GM18951 (cell line): ENCODE data around the gene MPIG6B.
"Not testable (repeated sequence)": the region's sequence is repeated elsewhere in the genome, so short reads cannot be mapped to it uniquely, and the experiment has no call there.

Source experiments
- POLR2A ChIP-seq: IDR thresholded peaks from 4 replicates; pipeline ENCODE4 v1.6.1; 2011; ENCODE audit warnings: mild to moderate bottlenecking; ENCODE audit not compliant: insufficient read length, insufficient read depth; ENCODE audit errors: extremely low read depth
- in situ Hi-C: fragments of 300-500 bp; cut with MboI; formaldehyde crosslinking; loops from one replicate; pipeline ENCODE4 v1.12.0; 2022; ENCODE audit warnings: low sequenced_read_pairs, mixed read lengths, inconsistent platforms; ENCODE audit not compliant: unreplicated experiment

The MPIG6B gene

DNA sequence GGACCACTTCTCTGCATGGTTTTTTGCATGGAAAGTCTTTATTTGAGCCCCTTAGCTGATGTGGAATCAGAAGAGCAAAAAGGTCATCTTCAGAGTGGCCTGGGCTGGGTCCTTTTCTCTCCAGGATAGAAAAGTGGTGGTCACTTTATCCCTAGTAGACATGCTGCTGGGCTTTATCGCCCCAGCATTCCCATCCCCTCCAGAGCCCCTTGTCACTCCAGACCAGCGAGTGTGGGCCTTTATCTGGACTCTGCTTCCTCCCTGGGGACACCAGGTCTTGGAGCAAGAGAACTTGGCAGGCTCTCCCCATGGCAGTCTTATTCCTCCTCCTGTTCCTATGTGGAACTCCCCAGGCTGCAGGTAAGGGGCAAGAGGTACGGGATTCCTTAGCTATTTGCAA, 16.6 kb upstream of the MPIG6B start, which contains the start of gene LY6G6F:
Gene LY6G6F (plus strand): TSS at position 268 of the 400 bp plus-strand sequence. CDS start 41 bp downstream, at position 309.
- in situ Hi-C loops, result no loop called here
- TF ChIP-seq POLR2A, result no peak

DNA sequence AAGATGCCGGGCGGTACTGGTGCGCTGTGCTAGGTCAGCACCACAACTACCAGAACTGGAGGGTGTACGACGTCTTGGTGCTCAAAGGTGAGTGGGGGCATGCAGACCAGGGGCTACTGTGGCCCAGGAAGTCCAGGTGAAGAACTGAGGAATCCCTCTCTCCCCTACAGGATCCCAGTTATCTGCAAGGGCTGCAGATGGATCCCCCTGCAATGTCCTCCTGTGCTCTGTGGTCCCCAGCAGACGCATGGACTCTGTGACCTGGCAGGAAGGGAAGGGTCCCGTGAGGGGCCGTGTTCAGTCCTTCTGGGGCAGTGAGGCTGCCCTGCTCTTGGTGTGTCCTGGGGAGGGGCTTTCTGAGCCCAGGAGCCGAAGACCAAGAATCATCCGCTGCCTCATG, 15.5 kb upstream of the MPIG6B start:
- in situ Hi-C loops, result no loop called here
- no peak for TF ChIP-seq POLR2A

DNA sequence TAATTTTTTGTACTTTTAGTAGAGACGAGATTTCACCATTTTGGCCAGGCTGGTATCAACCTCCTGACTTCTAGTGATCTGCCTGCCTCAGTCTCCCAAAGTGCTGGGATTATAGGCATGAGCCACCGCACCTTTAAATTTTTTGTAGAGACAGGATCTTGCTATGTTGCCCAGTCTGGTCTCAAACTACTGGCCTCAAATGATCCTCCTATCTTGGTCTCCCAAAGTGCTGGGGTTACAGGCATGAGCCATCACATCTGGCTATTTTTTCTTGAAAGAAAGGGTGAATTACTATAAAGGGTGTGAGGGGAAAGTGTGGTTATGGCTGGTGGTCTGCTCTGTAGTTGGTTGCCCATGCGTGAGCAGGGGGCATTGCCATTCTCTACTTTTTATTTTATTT, 14.9 kb upstream of the MPIG6B start:
- in situ Hi-C loops, result no loop called here

DNA sequence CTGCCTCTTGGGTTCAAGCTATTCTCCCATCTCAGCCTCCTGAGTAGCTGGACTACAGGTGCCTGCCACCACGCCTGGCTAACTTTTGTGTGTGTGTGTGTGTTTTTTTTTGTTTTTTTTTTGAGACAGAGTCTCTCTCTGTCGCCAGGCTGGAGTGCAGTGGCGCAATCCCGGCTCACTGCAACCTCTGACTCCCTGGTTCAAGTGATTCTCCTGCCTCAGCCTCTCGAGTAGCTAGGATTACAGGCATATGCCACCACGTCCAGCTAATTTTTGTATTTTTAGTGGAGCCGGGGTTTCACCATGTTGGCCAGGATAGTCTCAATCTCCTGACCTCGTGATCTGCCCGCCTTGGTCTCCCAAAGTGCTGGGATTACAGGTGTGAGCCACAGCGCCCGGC, 14.0 kb upstream of the MPIG6B start:
- in situ Hi-C loops, result not testable (repeated sequence)

More for the DNA sequence above, 14.9 kb upstream of the MPIG6B start:
- no peak for TF ChIP-seq POLR2A

DNA sequence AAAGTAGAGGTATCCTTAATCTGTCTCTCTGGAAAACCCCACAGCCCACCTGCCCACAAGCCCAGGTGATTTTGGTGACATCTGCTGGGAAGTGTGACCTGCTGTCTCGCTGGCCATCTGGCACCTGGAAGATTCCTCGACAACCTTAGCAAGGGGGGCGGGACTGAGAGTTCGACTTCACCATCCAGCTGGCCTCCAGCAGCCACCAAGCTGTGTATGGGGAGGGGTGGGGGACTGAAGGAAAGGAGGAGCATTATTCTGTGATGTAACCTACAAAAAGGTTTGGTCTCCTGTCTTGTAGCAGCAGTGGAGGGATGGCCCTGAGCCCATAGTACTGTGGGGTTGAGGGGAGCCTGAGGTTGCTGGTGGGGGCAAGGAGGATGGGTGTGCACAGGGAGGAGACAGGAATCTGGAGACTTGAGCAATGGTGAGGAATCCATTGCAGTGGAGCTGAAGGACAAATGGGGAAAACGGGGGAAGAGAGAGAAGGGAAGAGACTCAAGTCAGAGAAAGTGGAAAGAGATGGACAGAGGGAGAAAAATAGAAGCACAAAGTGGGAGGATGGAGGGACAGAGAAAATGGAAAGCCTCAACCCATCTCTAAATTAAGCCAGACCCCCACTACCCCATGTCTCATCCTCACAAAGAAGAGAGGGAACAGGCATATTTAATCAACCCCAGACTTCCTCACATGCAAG, 12.5 kb upstream of the MPIG6B start:
- TF ChIP-seq POLR2A, result no peak
- in situ Hi-C loops, result no loop called here

DNA sequence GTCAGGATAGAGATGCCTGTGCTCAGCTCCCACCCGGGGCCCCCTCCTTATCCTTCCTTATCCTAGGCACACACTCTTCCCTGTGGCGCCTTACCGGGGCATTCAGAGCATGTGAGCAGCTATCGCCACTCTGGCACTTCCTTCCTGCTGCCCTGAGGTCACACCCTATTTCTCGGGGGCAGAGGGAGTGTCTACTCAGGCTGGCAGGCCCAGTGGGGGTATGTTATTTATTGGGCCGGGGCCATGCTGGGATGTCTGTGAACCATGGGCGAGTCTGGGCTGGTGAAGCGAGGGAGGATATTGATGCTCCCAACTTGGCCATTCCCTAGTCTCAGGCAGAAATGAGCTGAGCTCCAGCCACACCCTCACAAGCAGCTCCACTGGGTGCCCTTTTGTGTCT, 11.9 kb upstream of the MPIG6B start:
- no peak for TF ChIP-seq POLR2A
- in situ Hi-C loops, result no loop called here

DNA sequence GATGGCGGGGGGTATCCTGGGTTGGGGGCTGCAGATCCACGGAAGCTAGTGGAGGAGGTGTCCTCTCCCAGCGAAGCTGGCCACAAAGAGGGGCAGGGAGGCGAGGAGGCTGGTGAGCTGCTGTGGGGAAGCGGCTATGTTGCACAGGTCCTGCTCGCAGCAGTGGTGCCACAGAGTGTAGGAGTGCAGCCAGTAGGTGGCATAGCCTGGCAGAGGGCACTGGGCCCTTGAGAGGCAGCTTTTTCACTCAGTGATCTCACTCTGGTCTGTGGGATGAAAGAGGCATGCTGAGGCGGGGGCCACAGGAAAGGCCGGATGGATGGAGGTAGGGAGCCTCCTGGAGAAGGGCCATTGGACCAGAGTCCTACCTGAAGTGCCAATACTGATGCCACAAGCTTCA, 10.9 kb upstream of the MPIG6B start:
- in situ Hi-C loops, result no loop called here
- TF ChIP-seq POLR2A, result no peak

DNA sequence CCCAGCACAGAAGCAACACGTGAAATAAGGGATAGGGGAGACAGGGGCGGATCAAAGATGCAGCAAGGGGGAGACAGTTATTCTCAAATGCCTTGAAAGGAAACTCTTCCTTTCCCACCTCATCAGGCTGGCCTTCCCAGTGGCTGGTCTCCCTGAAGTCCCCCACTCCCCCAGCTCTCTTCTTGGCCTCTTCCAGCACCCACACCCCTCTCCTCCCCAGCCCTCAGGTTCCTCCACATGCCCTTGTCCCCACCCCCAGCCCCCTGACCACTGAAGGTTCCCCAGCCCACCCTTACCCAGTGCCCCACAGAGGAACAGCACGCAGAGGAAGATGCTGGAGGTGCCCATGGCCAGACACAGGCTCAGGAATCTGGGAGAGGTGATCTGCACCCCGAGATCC, 9.7 kb upstream of the MPIG6B start:
- in situ Hi-C loops, result no loop called here
- TF ChIP-seq POLR2A, result no peak

DNA sequence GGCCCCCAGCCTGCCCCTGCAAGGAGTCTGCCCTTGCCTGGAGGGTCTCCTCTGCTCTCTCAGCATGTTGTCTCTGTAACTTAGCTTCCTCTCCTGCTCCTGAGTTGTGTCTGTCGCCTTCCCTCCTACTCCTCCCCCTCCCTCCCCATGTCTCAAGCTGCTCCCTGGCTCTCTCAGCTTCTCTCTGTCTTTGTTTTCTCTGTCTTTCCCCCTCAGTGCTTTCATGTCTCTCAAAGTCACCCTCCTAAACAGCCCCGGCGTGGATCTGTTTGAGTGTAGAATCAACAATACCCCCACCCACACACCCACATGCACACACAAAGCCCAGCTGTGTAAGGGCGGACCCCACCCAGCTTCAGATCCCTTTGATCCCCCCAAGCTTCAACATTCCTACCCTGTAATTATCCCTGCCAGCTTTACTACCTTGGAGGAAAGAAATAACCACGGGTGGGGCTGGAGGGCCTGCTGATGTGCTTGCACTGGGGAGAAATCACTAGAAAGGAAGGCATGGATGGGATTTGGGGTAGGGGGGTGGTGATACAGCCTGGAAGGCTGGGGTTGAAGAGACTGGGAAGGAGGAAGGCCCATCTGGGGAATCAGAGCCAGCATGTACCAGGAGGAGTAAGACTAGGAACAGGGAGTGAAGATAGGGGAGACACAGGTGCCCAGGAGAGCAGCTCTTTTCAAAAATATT, 9.0 kb upstream of the MPIG6B start:
- in situ Hi-C loops, result no loop called here

DNA sequence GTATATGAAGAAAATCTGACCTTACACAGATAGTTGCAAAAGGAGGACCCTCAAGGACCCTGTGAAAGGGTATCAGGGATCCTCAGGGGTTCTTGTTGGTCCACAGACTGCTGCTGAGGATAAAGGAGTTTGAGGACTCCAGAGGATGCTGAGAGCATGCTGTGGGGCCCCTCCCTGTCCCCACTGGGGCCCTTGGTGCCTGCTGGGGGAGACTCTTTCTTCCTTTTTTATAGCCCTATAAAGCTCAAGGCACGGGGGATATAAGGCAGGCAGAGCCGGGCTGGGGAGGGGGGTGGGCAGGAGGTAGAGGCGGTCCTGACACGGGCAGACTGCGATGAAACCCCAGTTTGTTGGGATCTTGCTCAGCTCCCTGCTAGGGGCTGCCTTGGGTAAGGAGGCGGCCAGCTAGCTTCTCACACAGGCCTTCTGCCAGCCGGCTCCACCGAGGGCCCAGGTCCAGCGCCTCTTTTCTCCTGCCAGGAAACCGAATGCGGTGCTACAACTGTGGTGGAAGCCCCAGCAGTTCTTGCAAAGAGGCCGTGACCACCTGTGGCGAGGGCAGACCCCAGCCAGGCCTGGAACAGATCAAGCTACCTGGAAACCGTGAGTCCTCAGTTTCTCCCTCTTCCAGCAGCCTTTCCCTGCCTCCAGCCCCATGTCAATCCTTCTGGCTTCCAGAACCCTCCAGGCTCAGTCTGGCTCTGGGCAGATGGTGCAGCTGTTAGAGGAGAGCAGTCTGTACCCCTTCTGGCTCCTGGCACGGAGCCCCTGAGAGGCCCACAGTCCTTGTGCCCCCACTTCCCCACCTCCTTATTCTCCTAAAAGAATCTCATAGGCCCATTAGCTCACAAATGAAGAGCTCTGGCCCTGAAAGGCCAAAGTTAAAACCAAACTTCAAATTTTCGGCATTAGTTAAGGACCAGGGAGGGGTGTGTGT, 7.9 kb upstream of the MPIG6B start, which contains the start of gene LY6G6D:
Gene LY6G6D (plus strand): TSS at position 327 of the 937 bp plus-strand sequence. CDS start 8 bp downstream, at position 335.
- in situ Hi-C loops, result no loop called here
- no peak for TF ChIP-seq POLR2A

More for the DNA sequence above, 9.0 kb upstream of the MPIG6B start:
- TF ChIP-seq POLR2A, result no peak

DNA sequence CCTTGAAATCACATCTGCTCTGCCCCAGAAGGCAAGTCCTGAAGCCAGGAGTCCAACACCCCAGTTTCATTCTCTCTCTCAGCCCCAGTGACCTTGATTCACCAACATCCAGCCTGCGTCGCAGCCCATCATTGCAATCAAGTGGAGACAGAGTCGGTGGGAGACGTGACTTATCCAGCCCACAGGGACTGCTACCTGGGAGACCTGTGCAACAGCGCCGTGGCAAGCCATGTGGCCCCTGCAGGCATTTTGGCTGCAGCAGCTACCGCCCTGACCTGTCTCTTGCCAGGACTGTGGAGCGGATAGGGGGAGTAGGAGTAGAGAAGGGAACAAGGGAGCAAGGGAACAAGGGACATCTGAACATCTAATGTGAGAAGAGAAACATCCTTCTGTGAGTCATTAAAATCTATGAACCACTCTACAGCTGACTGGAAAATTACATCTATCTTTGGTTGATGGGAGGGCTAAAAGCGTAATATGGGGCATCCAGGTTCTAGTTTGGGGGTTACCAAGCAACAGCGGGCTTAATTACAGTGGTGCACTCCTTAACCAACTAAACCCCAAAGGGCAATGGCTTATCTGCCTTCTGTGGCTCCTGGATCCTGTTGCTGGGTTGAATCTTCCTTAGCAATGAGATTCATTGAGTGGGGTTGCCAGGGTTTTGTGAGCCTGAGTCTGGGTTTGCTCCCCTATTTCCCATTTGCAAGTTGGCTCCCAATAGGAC, 5.5 kb upstream of the MPIG6B start:
- TF ChIP-seq POLR2A, result no peak
- in situ Hi-C loops, result no loop called here

DNA sequence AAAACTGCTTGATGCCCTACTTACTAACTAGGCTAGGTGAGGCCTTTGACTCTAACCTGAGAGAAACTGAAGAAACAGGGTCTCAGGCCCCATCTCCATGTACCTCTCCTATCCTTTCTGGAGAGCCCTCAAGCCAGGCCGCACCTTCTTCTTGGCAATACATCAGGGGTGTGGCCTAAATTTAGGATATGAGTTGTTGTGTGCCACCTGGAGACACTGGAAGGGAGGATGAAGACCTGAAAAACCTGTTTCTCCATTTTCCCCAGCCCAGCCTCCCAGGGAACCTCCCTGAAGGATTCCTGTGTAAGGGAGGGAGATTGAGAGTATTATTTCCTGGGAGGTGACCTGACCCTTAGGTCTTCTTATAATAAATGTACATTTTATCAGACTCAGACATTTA, 4.9 kb upstream of the MPIG6B start:
- in situ Hi-C loops, result no loop called here
- TF ChIP-seq POLR2A, result no peak

DNA sequence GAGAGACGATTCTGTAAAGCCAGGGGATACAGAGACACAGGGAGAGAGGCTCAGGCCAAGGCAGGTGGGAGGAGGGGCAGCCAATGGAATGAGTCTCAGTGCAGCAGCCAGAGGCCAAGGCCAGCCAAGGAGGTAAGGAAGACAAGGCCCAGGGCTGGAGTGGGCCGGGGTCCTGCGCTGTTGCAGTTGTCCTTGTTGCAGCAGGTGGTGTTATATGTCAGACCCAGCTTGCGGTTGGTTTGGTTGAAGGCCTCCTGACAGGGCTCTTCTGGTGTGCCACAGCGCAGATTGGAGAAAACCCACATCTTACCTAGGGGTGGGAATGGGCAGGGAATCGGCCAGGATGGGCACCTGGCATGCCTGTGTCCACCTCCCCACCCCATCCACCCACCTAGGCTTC, 4.2 kb upstream of the MPIG6B start:
- in situ Hi-C loops, result no loop called here
- no peak for TF ChIP-seq POLR2A
